Smooth muscle cell (in vitro differentiated cells): ENCODE measurements around the gene GRHL1. TPM values are rescaled to one million over a fixed set of nuclear protein-coding genes. Genes with fewer than 3 reads are reported as not detected.

Source experiments
- DNase-seq: peaks from one replicate; lab custom pipeline; 2025; ENCODE audit not compliant: unreplicated experiment; lab: John Stamatoyannopoulos, UW
- H2AFZ ChIP-seq: fragments of 200-600 bp; sonication (generic); 2 replicates; pipeline ENCODE4 v1.6.0; 2016; ENCODE audit warnings: antibody characterized with exemption, low read depth, mild to moderate bottlenecking
- H3F3A ChIP-seq: fragments of 200-600 bp; sonication (generic); 2 replicates; pipeline ENCODE4 v1.6.0; 2017; ENCODE audit warnings: antibody characterized with exemption, low read depth
- H3K27ac ChIP-seq: fragments of 200-600 bp; sonication (generic); 2 replicates; pipeline ENCODE4 v1.5.1; 2016; ENCODE audit warnings: low read depth, mild to moderate bottlenecking
- H3K27me3 ChIP-seq: fragments of 200-600 bp; sonication (generic); 2 replicates; pipeline ENCODE4 v1.6.1; 2016; ENCODE audit warnings: low read depth, mild to moderate bottlenecking
- H3K36me3 ChIP-seq: fragments of 200-600 bp; sonication (generic); 2 replicates; pipeline ENCODE4 v1.5.1; 2016; ENCODE audit warnings: low read depth
- H3K4me1 ChIP-seq: fragments of 200-600 bp; sonication (generic); 2 replicates; pipeline ENCODE4 v1.5.1; 2016; ENCODE audit warnings: low read depth
- H3K4me2 ChIP-seq: fragments of 200-600 bp; sonication (generic); 2 replicates; pipeline ENCODE4 v1.6.0; 2016; ENCODE audit warnings: mild to moderate bottlenecking
- H3K4me3 ChIP-seq: fragments of 200-600 bp; sonication (generic); 2 replicates; pipeline ENCODE4 v1.5.1; 2016; ENCODE audit warnings: mild to moderate bottlenecking
- H3K79me2 ChIP-seq: fragments of 200-600 bp; sonication (generic); 2 replicates; pipeline ENCODE4 v1.6.0; 2016; ENCODE audit warnings: low read depth, mild to moderate bottlenecking
- H3K9ac ChIP-seq: fragments of 200-600 bp; sonication (generic); 2 replicates; pipeline ENCODE4 v1.6.0; 2016; ENCODE audit warnings: low read depth
- H3K9me3 ChIP-seq: fragments of 200-600 bp; sonication (generic); replicated peaks from 2 replicates; pipeline ENCODE4 v1.5.1; 2016; ENCODE audit warnings: low read depth
- H4K20me1 ChIP-seq: fragments of 200-600 bp; sonication (generic); 2 replicates; pipeline ENCODE4 v1.6.0; 2016; ENCODE audit warnings: low read depth
- WGBS: methylation state at CpG from one replicate; pipeline ENCODE4 v1.1.7; 2016; ENCODE audit warnings: low lambda C conversion rate; 5-methylcytosine and 5-hydroxymethylcytosine counted together
- polyA plus RNA-seq: library from polyadenylated mRNA; unstranded; fragments of >200 nt; fragmentation: Nextera tagmentation; extraction: Ambion mirVana; gene quantifications from 2 replicates; pipeline ENCODE4 v1.2.1, GENCODE V29; 2016
- total RNA-seq: library from RNA; depleted of rRNA; stranded (reverse); fragments of >200 nt; gene quantifications from 2 replicates; pipeline ENCODE4 v1.2.3, GENCODE V29; 2014
- TF ChIP-seq, protein P1 (sequence below): fragments of 200-600 bp; sonication (generic); IDR thresholded peaks from 2 replicates; pipeline ENCODE4 v1.5.1; 2017; ENCODE audit warnings: borderline replicate concordance, mild to moderate bottlenecking, antibody characterized with exemption; ENCODE audit not compliant: insufficient read depth, poor library complexity, severe bottlenecking

GRHL1 gene
- total and polyA plus RNA-seq, 2 experiments from 2014 or later = 2.0 to 26.8 TPM

DNA sequence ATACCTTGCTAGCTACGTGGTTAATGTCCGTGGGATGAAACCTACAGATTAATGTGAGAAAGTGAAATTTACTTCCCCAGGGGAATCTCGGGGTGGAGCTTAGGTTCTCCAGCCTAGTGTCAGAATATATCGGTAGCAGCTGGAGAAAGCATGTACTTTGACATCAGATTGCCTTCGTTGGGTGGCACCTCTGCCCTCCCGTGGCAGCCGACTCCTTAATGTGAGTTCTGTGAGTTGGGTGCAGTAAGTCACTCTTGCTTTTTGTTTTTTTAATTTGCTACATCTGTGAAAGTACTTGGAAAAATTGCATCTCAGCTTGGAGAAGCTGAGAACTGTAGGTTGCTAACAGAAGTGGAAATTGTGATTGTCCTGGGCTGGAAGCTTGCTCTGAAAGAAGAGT is 95.4 kb downstream of the GRHL1 start:
- DNase-seq = no peak

DNA sequence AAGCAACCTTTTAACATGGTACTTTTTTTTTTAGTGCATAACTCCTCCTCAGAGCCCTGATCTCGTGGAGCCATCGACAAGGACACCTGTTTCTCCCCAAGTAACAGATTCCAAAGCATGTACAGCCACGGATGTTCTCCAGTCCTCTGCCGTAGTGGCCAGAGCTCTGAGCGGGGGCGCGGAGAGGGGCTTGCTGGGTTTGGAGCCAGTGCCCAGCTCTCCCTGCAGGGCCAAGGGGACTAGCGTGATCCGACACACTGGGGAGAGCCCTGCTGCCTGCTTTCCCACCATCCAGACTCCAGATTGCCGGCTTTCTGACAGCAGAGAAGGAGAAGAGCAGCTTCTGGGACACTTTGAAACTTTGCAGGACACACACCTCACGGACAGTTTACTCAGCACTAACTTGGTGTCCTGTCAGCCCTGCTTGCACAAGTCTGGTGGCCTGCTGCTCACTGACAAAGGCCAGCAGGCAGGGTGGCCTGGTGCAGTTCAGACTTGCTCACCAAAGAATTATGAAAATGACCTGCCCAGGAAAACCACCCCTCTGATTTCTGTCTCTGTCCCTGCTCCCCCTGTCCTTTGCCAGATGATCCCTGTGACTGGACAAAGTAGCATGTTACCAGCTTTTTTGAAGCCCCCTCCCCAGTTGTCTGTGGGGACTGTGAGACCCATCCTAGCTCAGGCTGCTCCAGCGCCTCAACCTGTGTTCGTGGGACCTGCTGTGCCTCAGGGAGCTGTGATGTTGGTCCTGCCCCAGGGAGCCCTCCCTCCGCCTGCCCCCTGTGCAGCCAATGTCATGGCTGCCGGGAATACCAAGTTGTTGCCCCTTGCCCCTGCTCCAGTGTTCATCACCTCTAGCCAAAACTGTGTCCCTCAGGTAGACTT is 96.4 kb downstream of the GRHL1 start:
- Histone ChIP-seq H3F3A (peaks cover 12% of the 10 kb centered on the region), H3K36me3 (peaks cover 6% of the 10 kb centered on the region), H3K79me2 (peaks cover 11% of the 10 kb centered on the region), H3K4me3 (no peak overlapping the region), H3K4me2 (no peak overlapping the region), H3K9ac (no peak overlapping the region), H2AFZ (no peak overlapping the region), H4K20me1 (peaks cover 30% of the 10 kb centered on the region), H3K27me3 (no peaks in the 10 kb centered on the region), H3K27ac (no peak overlapping the region), H3K4me1 (peaks cover under 1% of the 10 kb centered on the region), H3K9me3 (no peaks in the 10 kb centered on the region)
- DNase-seq = no peak
- TF ChIP-seq, protein P1, sequence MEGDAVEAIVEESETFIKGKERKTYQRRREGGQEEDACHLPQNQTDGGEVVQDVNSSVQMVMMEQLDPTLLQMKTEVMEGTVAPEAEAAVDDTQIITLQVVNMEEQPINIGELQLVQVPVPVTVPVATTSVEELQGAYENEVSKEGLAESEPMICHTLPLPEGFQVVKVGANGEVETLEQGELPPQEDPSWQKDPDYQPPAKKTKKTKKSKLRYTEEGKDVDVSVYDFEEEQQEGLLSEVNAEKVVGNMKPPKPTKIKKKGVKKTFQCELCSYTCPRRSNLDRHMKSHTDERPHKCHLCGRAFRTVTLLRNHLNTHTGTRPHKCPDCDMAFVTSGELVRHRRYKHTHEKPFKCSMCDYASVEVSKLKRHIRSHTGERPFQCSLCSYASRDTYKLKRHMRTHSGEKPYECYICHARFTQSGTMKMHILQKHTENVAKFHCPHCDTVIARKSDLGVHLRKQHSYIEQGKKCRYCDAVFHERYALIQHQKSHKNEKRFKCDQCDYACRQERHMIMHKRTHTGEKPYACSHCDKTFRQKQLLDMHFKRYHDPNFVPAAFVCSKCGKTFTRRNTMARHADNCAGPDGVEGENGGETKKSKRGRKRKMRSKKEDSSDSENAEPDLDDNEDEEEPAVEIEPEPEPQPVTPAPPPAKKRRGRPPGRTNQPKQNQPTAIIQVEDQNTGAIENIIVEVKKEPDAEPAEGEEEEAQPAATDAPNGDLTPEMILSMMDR = no peak
- WGBS = 90% methylated on average over 15 of the region's 15 CpGs

More for the DNA sequence above, 95.4 kb downstream of the GRHL1 start:
- H3K9me3 ChIP-seq = no peaks in the 10 kb centered on the region
- no peak overlapping the region for H3K27ac ChIP-seq
- H3K9ac ChIP-seq = no peak overlapping the region
- WGBS = 93% methylated on average over 7 of the region's 7 CpGs
- H3K27me3 ChIP-seq = no peaks in the 10 kb centered on the region
- peaks cover 15% of the 10 kb centered on the region for H3F3A ChIP-seq
- H3K79me2 ChIP-seq = peaks cover 11% of the 10 kb centered on the region
- no peak overlapping the region for H3K4me3 ChIP-seq
- no peak overlapping the region for H2AFZ ChIP-seq
- H3K4me2 ChIP-seq = no peak overlapping the region
- H4K20me1 ChIP-seq = peaks cover 30% of the 10 kb centered on the region
- H3K4me1 ChIP-seq = peaks cover 9% of the 10 kb centered on the region
- TF ChIP-seq, protein P1 = no peak
- H3K36me3 ChIP-seq = no peaks in the 10 kb centered on the region

DNA sequence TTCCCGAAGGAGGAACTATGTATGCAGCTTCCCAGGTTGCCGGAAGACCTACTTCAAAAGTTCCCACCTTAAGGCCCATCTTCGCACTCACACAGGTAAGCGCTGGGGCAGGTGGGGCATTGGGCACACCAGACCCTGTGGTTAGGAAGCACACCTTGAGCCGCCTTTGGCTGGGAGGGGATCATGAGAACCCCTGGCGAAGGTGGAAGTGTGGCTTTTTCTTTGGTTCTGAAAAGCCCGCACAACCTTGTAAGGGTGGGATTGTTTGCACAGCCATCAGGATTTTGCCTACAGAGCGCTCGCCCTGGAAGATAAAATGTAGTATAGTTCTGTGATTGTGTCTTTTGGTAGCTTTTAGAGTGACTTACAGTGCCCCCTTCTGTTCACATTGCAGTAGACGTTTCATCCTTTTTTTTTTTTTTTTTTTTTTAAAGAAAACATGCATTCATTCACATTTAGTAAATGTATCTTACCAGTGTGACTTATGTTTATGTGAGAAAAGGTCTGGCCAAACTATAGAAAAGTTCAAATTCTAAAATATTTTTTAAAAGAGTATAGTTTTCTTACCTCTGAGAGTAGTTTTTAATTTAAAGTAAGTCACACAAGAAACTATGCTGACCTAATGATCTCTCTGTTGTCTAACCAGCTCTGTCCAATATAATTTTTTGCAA is 97.1 kb downstream of the GRHL1 start:
- no peak for DNase-seq
- Histone ChIP-seq H3K27me3 (no peaks in the 10 kb centered on the region), H2AFZ (no peak overlapping the region), H4K20me1 (peaks cover 30% of the 10 kb centered on the region), H3K27ac (no peak overlapping the region), H3K36me3 (peaks cover 6% of the 10 kb centered on the region), H3K4me2 (no peak overlapping the region), H3K9me3 (no peaks in the 10 kb centered on the region), H3K4me1 (no peaks in the 10 kb centered on the region), H3K9ac (no peak overlapping the region), H3K79me2 (peaks cover 11% of the 10 kb centered on the region), H3K4me3 (no peak overlapping the region), H3F3A (peaks cover 12% of the 10 kb centered on the region)
- TF ChIP-seq, protein P1 = peak; percentile 60
- whole genome bisulfite sequencing = 70% methylated on average over 10 of the region's 10 CpGs

Other genes starting within 250 kb of the GRHL1 start
- gene TAF1B, start 108.2 kb upstream of the GRHL1 start, total RNA-seq = 11.2 and 41.9 TPM in 2 replicates
- 4.5 and 8.5 TPM in 2 replicates for gene TAF1B, start 108.2 kb upstream of the GRHL1 start, polyA plus RNA-seq
- 12.7 and 15.3 TPM in 2 replicates for gene KLF11, start 91.9 kb downstream of the GRHL1 start, total RNA-seq
- gene KLF11, start 91.9 kb downstream of the GRHL1 start, polyA plus RNA-seq = 9.9 and 11.7 TPM in 2 replicates
- 2.3 and 3.9 TPM in 2 replicates for gene CYS1, start 128.7 kb downstream of the GRHL1 start, total RNA-seq
- gene CYS1, start 128.7 kb downstream of the GRHL1 start, polyA plus RNA-seq = 9.9 and 11.5 TPM in 2 replicates
- gene RRM2, start 171.0 kb downstream of the GRHL1 start, total RNA-seq = 15.5 and 22.7 TPM in 2 replicates
- 53.0 and 102 TPM in 2 replicates for gene RRM2, start 171.0 kb downstream of the GRHL1 start, polyA plus RNA-seq